SH-SY5Y (cell line): Measurements from ENCODE around the gene NCAN.

ENCODE experiments used
- GATA2 ChIP-seq: IDR thresholded peaks from 2 replicates; pipeline ENCODE4 v1.6.1; 2011; ENCODE audit warnings: mild to moderate bottlenecking, low read depth, low read length
- GATA3 ChIP-seq: IDR thresholded peaks from 2 replicates; pipeline ENCODE4 v1.6.1; 2011; ENCODE audit warnings: low read depth, mild to moderate bottlenecking, low read length, moderate library complexity

- TF ChIP-seq GATA3 (no peak), GATA2 (no peak)
Observed at GRCh38 chr19:19169236-19170052, 42.3 kb upstream of the NCAN start.
